Nucleus accumbens (tissue), 56 donors: ENCODE data around the gene TMEM43.
"Not testable (repeated sequence)": the region's sequence is repeated elsewhere in the genome, so short reads cannot be mapped to it uniquely, and the experiment has no call there.

Experiments
- DNase-seq, 56 donors: peaks; one replicate each; lab custom pipeline; 2025; lab: John Stamatoyannopoulos, UW

TMEM43 gene

DNA sequence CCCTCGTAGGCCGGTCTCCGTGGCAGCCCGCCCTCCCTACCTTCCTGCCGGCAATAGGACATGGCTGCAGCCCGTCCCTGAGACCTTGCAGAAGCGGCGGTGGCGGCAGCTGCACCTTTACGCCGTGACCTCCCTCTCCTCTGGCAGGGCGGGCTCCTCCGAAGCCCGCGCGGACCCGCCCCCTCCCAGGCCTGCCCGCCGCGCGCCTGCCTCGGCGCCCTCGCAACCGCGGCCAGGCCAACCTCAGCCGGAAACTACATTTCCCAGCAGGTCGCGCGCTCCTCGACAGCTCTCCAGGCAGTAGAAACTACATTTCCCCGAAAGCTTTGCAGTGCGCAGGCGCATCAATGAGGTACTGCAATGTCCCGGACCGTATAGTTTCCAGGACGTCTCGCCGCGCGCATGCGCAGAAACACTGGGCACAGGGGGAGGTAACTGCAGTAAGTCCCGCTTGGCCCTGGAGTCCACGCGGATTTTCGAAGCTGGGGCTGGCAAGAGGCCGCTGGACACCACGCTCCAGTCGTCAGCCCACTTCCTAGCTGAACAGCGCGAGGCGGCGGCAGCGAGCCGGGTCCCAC is at the start of gene TMEM43, which contains the start of gene CHCHD4:
TSS of gene TMEM43 (plus strand) at position 438 of the 578 bp plus-strand sequence. CDS start 142 bp downstream, outside the sequence.
TSS of gene CHCHD4 (minus strand) at position 256 of the 578 bp plus-strand sequence. CDS start at position 62, 194 bp downstream.
- DNase-seq: peak; percentile 86 to 100 (median 98)

- DNase-seq: not testable (repeated sequence)
Observed at GRCh38 chr3:14075233-14075632, 49.6 kb upstream of the TMEM43 start.

GRCh38 chr3:14077310-14077709 is 47.5 kb upstream of the TMEM43 start:
- no peak for DNase-seq

GRCh38 chr3:14082108-14082657 is 42.7 kb upstream of the TMEM43 start:
- no peak for DNase-seq

DNA sequence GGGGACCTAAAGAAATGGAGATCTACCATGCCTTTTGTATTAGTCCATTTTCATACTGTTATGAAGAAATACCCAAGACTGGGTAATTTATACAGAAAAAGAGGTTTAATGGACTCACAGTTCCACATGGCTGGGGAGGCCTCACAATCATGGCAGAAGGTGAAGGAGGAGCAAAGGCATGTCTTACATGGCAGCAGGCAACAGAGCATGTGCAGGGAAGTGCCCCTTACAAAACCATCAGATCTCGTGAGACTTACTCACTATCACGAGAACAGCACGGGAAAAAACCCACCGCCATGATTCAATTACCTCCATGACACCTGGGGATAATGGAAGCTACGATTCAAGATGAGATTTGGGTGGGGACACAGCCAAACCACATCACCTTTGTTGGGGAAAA is 37.4 kb upstream of the TMEM43 start:
- DNase-seq: not testable (repeated sequence)

DNA sequence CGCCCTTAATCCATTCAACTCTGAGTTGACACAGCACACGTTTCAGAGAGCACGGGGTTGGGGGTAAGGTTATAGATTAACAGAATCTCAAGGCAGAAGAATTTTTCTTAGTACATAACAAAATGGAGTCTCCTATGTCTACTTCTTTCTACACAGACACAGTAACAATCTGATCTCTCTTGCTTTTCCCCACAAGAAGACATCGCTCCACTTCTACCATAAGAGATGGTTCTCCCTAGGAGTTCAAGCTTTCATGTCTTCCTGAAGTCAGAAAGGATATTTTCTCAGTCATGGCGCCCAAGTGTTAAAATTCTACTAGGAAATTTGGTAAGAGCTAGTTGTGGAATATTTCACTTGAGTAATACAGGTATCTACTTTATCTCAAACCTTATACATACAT is 32.9 kb upstream of the TMEM43 start:
- DNase-seq: not testable (repeated sequence)

DNA sequence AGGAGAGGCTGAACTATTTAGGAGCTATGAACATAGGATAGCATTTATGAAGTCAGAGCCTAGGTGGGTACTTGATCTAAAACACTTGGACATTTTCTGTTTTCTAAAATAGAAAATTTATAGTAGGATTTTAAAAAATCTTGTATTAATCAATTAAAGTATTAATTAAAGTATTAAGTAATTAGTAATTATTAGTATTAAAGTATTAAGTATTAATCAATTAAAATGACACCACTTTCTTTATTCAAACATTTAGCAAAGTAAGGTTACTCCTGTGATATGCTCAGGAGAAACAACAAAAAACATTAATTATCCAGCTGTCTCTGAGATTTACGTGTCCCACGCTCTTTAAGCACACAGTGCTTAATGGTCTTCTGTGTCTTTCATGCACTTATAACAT is 32.4 kb upstream of the TMEM43 start:
- DNase-seq: no peak

GRCh38 chr3:14093831-14094230 is 31.0 kb upstream of the TMEM43 start:
- DNase-seq: no peak

DNA sequence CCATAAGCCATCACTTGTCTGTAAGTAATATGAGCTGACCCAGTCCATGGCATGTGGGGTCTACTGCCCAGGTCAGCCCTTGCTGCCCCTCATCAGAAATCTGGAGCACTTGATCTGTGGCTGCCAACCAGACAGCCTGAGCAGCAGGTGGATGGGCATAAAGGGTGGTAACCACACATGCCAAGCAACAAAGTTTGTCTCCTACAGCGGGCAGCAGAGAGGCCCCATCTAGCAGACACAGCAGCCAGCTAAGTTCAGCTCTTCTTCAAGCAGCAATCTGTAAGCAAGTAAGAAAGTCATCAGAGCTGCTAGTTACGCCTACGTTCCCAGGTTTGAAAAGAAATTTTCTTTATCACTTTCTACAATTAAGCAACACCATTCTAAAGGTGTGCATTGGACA is 28.1 kb upstream of the TMEM43 start:
- DNase-seq: no peak

- no peak for DNase-seq
Observed at GRCh38 chr3:14097616-14098391, 27.0 kb upstream of the TMEM43 start.

DNA sequence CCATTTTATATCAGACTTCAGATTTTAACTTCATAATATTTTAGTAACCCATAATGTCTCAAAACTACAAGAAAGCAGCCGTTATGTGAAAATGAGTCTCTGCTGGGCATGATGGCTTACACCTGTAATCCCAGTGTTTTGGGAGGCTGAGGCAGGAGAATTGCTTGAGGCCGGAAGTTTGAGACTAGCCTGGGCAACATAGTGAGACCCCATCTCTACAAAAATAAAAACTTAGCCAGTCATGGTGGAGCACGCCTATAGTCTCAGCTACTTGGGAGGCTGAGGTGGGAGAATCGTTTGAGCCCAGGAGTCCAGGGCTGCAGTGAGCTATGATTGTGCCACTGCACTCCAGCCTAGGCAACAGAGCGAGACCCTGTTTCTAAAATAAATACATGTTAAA is 15.0 kb upstream of the TMEM43 start:
- not testable (repeated sequence) for DNase-seq

- no peak for DNase-seq
Observed at GRCh38 chr3:14110699-14111098, 14.2 kb upstream of the TMEM43 start.

- no peak for DNase-seq
Observed at GRCh38 chr3:14113965-14114635, 10.8 kb upstream of the TMEM43 start.

DNA sequence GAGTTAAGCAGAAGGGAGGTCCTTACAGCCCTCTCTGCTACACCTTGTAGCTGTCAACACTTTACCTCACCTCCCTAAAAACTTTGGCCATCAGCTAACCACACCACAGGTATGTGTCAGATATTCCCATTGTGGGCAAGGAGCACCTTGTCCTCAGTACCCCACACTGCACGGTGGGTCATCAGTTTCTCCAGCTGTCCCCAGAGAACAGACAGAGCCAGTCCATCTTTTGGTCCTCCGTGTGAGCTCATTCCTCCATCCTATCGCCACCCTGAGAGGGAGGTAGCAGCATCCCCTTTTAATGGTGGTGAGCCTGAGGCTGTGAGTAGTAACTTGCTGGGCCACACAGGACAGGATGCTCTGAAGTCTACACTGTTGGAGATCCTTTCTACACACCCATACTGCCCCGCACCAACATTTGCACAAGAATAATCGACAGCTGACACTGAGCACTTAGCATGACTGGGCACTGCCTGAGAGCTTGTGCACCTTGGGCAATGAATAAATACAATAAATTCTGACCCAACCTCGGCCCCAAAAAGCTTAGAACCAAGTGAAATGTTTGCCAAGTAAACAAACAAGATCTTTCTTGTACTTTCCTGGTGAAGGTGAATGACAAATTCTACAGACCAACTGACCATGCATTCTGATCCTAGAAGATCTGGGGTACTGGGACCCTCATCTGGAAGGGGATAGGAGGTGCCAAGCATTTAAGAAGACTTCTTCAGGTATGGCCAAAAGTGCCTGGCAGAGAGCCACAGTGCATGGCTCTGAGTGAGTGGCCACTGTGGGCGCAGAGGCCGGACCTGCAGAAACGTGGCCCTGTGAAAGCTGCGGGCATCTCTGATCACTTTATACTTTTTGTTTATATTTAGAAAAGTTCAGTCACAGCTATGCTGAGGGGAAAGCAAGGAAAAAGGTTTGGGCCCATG is 7.1 kb upstream of the TMEM43 start:
- no peak for DNase-seq

- DNase-seq: no peak
Observed at GRCh38 chr3:14118400-14119381, 6.2 kb upstream of the TMEM43 start.

- no peak for DNase-seq
Observed at GRCh38 chr3:14119651-14120050, 5.2 kb upstream of the TMEM43 start.

DNA sequence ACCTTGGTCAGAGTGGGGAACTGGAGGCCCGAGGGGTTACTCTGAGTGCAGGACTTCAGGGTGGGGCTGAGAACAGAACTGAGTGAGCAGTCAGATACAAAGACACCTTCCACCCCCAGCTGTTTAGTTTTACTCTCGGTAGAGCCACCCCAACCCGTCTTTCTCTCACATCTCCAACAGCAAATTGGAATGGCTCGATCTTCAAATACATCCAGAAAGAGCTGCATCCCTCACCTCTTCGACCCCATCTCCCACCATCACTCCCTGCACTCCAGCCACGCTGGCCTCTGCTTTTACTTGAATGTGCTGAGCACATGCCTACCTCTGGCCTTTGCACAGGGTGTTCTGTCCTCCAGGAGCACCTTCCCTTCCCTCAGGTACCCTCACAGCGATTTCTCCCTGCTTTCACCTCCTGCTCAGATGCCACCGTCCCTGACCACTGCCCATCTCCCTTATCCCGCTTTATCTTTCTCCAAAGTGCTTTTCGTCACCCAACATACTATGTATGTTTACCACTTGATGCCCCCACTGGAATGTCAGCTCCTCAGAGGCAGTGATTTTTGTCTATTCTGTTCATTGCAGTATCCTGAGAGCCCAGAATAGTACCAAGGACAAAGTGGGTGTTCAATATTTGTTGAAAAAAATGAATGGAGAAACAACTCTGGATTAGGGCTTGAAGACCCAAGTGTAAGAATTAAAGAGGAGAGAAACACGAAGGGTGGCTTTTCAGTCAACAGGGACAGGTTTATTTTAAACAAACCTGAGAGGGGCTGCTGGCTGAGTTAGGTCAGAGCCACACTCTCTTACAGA is 4.5 kb upstream of the TMEM43 start:
- no peak for DNase-seq

DNA sequence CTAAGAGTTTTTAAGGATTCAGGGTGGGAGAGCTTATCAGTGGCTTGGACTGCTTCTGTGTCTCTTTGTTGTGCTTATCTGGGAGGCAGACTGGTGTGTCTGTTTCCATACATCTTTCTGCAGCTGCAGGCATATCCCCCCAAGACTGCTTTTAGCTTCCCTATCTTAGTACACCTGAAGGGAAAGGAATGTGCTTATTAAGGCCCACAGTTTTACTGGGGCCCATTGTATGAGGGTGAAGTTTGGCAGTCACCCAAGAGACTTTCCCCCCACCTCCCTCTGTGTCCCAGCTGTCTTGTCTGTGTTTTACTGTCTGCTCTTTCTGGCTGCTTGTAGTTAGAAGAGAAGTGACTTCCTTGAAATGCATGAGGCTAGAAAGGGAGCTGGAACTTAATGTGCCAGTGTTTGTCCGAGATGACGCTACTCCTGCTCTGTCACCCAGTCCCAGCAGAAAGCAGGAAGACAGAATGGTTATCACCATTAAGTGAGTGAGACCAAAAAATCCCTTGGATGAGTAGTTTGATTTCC is 3.9 kb upstream of the TMEM43 start:
- DNase-seq: not testable (repeated sequence)
